Peyer's patch (tissue), 4 donors: ENCODE data around the gene AKR1E2.

Source experiments
- CTCF ChIP-seq, 6 experiments: fragments of 450-650 bp in 4 of 6; fragments of 200-600 bp in 2 of 6; sonication (generic) in 1 of 6; IDR thresholded peaks; one replicate each; pipeline ENCODE4 v1.5.1; 2017 to 2019; ENCODE audit warnings: antibody characterized with exemption in 6 of 6, mild to moderate bottlenecking in 3 of 6, moderate library complexity in 1 of 6
- POLR2A ChIP-seq, 2 donors: fragments of 450-650 bp; IDR thresholded peaks; one replicate each; pipeline ENCODE4 v1.5.1; 2017; ENCODE audit warnings: antibody characterized with exemption in 2 of 2, mild to moderate bottlenecking in 2 of 2, moderate library complexity in 2 of 2

DNA sequence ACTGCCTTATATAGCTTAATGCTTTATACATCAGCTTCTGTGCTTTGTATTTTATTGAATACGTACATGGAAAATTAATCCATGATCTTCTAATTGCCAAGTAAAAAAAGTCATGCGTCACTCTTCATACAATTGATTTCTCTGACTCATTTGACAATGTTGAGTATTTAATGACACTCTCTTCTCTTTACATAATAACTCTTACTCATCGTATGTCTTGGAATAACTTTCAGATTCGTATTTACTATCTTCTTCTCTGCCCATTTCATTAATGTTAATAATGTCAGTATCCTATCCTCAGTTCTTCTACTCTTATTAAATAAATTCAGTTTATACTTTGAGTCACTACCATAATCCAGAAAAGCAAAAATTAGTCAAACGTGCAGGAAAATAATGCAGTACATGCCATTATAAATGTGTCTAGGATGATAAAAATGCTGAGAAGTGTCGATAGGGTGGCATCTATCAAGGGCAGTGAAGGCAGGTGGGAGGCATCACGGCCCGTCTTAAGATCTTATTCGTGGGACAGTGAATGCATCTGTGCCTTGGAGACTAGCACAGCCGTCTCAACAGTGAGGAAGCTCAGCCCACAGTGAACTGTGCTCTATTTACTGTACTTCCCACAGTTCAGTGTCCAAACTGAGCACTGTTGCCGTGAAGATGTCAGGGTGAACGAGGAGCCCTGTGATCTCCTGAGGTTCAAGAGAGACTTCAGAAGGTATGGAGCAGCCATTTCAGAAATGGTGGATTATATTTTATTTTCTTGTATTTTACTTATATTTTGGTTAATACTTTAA lies 39.8 kb upstream of the AKR1E2 start:
- TF ChIP-seq CTCF (IDR thresholded peaks at IDR 0.05) (no peak), POLR2A (IDR thresholded peaks at IDR 0.05) (no peak)
